ENCODE data around the gene SNTG2. TPM values are rescaled to one million over a fixed set of nuclear protein-coding genes. Genes with fewer than 3 reads are reported as not detected.

SNTG2 gene
- total and polyA plus RNA-seq, 4 donors: not detected

DNA sequence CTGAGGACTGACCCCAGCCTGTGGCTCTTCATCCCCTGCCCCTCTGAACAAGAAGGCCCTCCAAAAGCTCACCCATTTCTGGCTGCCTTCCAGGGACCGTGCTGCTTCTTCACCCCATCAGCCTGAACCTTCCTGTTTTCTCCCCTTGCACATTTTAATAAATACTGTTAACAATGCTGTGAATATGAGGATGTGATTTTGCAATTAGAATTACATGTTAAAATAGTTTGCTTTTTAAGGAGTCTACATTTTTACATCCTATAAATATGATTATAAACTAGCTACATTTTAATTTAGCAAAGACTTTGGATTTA is 4.0 kb downstream of the SNTG2 start (continued):
- TF ChIP-seq CTCF (IDR thresholded peaks at IDR 0.05; ENCODE audit: low read depth, low read length, missing input control): no peak

DNA sequence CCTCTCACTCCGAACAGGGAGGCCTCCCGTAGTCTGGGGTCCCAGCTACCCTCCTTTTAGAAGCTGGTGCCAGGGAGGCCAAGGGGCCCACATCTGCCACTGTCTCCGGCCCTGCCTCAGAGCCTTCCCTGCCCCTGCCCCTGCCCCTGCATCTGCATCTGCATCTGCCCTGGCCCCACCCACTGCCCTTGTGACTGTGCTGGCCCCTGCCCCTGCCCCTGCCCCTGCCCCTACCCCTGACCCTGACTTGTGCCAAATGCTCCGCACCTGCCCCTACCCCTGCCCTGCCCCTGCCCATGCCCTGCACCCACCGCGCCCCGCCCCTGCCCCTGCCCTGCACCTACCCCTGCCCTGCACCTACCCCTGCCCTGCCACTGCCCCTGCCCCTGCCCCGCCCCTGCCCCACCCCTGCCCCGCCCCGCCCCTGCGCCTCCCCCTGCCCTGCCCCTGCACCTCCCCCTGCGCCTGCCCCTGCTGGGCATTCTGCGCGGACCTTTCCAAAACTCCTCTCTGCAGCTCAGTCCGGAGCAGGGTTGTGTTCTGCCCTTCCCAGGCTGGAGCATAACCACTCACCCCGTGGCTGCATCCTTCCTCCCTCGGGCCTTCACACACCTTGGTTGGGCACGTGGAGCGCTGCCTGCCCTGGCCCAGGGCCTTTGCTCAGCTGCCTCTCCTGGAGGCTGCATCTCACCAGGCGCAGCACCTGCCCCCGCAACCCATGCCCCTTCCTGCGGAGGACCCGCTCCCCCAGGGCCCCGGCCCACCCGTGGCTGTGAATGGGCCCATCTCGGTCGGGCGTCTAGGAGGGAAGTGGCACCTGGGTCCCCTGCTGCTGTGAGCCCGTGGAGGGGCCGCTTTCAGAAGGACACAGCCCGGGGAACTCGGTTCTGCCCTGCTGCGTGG is 5.4 kb downstream of the SNTG2 start:
- Histone ChIP-seq H3K27ac (ENCODE audit: low read depth in 1 of 2, low read length in 2 of 2) (no peak overlapping the region), H3K9ac (ENCODE audit: low read depth in 1 of 2, low read length in 2 of 2) (no peak overlapping the region), H3K36me3 (ENCODE audit: control insufficient read depth in 4 of 4, insufficient read depth in 3 of 4, low read depth in 1 of 4, low read length in 3 of 4) (no peaks in the 10 kb centered on the region), H3K9me3 (ENCODE audit: control insufficient read depth in 4 of 4, low read length in 3 of 4) (no peaks in the 10 kb centered on the region), H3K4me3 (ENCODE audit: low read depth in 1 of 3, low read length in 3 of 3) (no peak overlapping the region), H3K27me3 (ENCODE audit: control insufficient read depth in 4 of 4, insufficient read depth in 4 of 4, low read length in 3 of 4) (peaks cover 0 to 5% (median 2%) of the 10 kb centered on the region in 4 donors), H3K4me1 (ENCODE audit: control insufficient read depth in 4 of 4, insufficient read depth in 4 of 4, low read length in 3 of 4) (peaks cover 0 to 3% (median 0%) of the 10 kb centered on the region in 4 donors)
- 67% methylated on average over 33 of the region's 33 CpGs for WGBS
- DNase-seq (ENCODE audit: low spot score): no peak
- TF ChIP-seq, protein P1, sequence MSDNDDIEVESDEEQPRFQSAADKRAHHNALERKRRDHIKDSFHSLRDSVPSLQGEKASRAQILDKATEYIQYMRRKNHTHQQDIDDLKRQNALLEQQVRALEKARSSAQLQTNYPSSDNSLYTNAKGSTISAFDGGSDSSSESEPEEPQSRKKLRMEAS (IDR thresholded peaks at IDR 0.05): no peak
- no peak for TF ChIP-seq RAD21 (IDR thresholded peaks at IDR 0.05)

- H3K27me3 ChIP-seq (ENCODE audit: control insufficient read depth in 4 of 4, insufficient read depth in 4 of 4, low read length in 3 of 4): peaks cover 0 to 5% (median 0%) of the 10 kb centered on the region in 4 donors
- no peak overlapping the region for H3K4me3 ChIP-seq (ENCODE audit: low read depth in 1 of 3, low read length in 3 of 3)
- no peaks in the 10 kb centered on the region for H3K9me3 ChIP-seq (ENCODE audit: control insufficient read depth in 4 of 4, low read length in 3 of 4)
- no peaks in the 10 kb centered on the region for H3K4me1 ChIP-seq (ENCODE audit: control insufficient read depth in 4 of 4, insufficient read depth in 4 of 4, low read length in 3 of 4)
- TF ChIP-seq FOXA1 (IDR thresholded peaks at IDR 0.05) (no peak), ZBTB33 (IDR thresholded peaks at IDR 0.05) (no peak), HNF4A (conservative IDR thresholded peaks at IDR 0.05) (no peak), FOXA2 (IDR thresholded peaks at IDR 0.05) (no peak), YY1 (IDR thresholded peaks at IDR 0.05) (no peak), HNF4G (IDR thresholded peaks at IDR 0.05) (no peak), GABPA (IDR thresholded peaks at IDR 0.05 in 1 of 2, conservative IDR thresholded peaks at IDR 0.05 in 1 of 2) (no peak), EGR1 (IDR thresholded peaks at IDR 0.05; ENCODE audit: low read depth in 2 of 2) (no peak), TAF1 (conservative IDR thresholded peaks at IDR 0.05) (no peak), RAD21 (IDR thresholded peaks at IDR 0.05) (no peak), RXRA (IDR thresholded peaks at IDR 0.05) (no peak), JUND (IDR thresholded peaks at IDR 0.05) (no peak), CTCF (IDR thresholded peaks at IDR 0.05; ENCODE audit: low read depth, low read length, missing input control) (no peak), SP1 (IDR thresholded peaks at IDR 0.05) (no peak), NR2F2 (IDR thresholded peaks at IDR 0.05) (no peak)
- TF ChIP-seq, protein P1 (IDR thresholded peaks at IDR 0.05): no peak
- TF ChIP-seq, protein P2, sequence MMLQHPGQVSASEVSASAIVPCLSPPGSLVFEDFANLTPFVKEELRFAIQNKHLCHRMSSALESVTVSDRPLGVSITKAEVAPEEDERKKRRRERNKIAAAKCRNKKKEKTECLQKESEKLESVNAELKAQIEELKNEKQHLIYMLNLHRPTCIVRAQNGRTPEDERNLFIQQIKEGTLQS (IDR thresholded peaks at IDR 0.05): no peak
- WGBS: 75% methylated on average over 10 of the region's 10 CpGs
- no peak for DNase-seq (ENCODE audit: low spot score)
- H3K36me3 ChIP-seq (ENCODE audit: control insufficient read depth in 4 of 4, insufficient read depth in 3 of 4, low read depth in 1 of 4, low read length in 3 of 4): no peaks in the 10 kb centered on the region
- H3K9ac ChIP-seq (ENCODE audit: low read depth in 1 of 2, low read length in 2 of 2): no peak overlapping the region
- H3K27ac ChIP-seq (ENCODE audit: low read depth in 1 of 2, low read length in 2 of 2): no peak overlapping the region
These were observed 8.8 kb downstream of the SNTG2 start for GRCh38 chr2:959457-959856.
